Measurements from ENCODE around the gene CASKIN2. TPM values are rescaled to one million over a fixed set of nuclear protein-coding genes. Genes with fewer than 3 reads are reported as not detected.

The CASKIN2 gene
- total and polyA plus RNA-seq, 4 donors = 2.3 to 12.1 (median 8.6) TPM

DNA sequence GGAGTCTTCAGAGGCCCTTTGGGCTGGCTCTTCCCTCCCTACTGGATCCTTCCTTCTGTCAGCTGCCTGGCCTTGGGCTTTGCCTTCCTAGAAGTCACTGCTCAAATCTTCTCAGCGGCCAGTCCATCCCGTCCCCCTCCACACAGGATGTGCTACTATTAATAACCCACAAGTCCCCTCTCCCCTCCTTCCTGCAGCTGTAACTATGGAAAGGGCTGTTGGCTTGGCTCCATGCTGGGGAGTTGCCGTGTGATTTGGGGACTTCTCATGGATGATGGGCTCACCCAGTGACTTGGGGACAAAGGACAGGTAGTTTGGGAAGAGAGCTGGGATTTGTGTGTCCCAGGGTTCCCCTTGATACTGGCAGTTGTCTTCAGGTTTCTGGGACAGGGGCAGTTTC lies 39.5 kb downstream of the CASKIN2 start:
- H3K9ac ChIP-seq (ENCODE audit: low read depth in 1 of 2, low read length in 2 of 2) = no peak overlapping the region
- H3K9me3 ChIP-seq (ENCODE audit: control insufficient read depth in 4 of 4, low read length in 3 of 4) = no peaks in the 10 kb centered on the region
- no peaks in the 10 kb centered on the region for H3K27me3 ChIP-seq (ENCODE audit: control insufficient read depth in 4 of 4, insufficient read depth in 4 of 4, low read length in 3 of 4)
- H3K4me3 ChIP-seq (ENCODE audit: low read depth in 1 of 3, low read length in 3 of 3) = no peak overlapping the region
- peaks cover 0 to 7% (median 3%) of the 10 kb centered on the region in 4 donors for H3K36me3 ChIP-seq (ENCODE audit: control insufficient read depth in 4 of 4, insufficient read depth in 3 of 4, low read depth in 1 of 4, low read length in 3 of 4)
- DNase-seq (ENCODE audit: low spot score) = no peak
- H3K4me1 ChIP-seq (ENCODE audit: control insufficient read depth in 4 of 4, insufficient read depth in 4 of 4, low read length in 3 of 4) = peaks cover 0 to 20% (median 10%) of the 10 kb centered on the region in 4 donors
- H3K27ac ChIP-seq (ENCODE audit: low read depth in 1 of 2, low read length in 2 of 2) = peak overlapping the region; percentile 14 to 44
- 78% methylated on average over 3 of the region's 3 CpGs for WGBS
- TF ChIP-seq RAD21 (IDR thresholded peaks at IDR 0.05) (peak in 1 of 2 donors; percentile 27), SP1 (IDR thresholded peaks at IDR 0.05) (peak; percentile 25), EGR1 (IDR thresholded peaks at IDR 0.05; ENCODE audit: low read depth in 2 of 2) (no peak), FOXA1 (IDR thresholded peaks at IDR 0.05) (no peak), NR2F2 (IDR thresholded peaks at IDR 0.05) (no peak)
- TF ChIP-seq, protein P1, sequence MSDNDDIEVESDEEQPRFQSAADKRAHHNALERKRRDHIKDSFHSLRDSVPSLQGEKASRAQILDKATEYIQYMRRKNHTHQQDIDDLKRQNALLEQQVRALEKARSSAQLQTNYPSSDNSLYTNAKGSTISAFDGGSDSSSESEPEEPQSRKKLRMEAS (IDR thresholded peaks at IDR 0.05) = no peak
- TF ChIP-seq, protein P2, sequence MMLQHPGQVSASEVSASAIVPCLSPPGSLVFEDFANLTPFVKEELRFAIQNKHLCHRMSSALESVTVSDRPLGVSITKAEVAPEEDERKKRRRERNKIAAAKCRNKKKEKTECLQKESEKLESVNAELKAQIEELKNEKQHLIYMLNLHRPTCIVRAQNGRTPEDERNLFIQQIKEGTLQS (IDR thresholded peaks at IDR 0.05) = no peak

DNA sequence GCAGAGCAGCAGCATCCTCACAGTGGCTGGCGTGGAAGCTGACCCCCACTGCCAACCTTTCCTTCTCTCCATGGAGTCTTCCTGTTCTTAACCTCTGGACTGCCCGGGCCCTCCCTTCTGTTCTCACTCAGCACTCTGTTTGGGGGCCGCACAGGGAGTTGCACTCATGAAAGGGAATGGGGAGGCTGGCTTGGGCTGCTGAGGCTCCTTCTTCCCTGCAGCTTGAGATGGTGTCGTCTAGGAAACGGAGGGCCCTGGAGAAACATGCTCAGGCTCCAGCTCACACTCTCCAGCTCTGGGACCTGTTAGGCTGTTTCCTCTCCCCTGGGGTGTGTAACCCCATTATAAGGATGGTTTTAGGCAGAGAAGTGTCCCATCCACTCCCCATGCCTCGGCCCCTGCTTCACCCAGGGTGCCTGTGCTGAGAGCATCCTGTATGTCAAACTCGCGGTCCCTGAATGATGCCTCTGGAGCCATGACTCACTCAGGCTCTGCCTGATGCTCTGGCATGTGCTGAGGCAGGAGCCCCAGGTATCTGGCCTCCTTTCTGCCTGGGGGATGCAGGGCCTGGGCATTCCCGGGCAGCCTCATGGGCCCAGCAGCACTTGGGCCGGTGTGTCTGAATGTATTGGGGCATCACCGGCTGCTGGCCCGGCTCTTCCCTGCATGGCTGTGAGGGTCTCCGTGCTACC lies 40.0 kb downstream of the CASKIN2 start:
- Histone ChIP-seq H3K4me1 (ENCODE audit: control insufficient read depth in 4 of 4, insufficient read depth in 4 of 4, low read length in 3 of 4) (peaks cover 0 to 17% (median 10%) of the 10 kb centered on the region in 4 donors), H3K27me3 (ENCODE audit: control insufficient read depth in 4 of 4, insufficient read depth in 4 of 4, low read length in 3 of 4) (no peaks in the 10 kb centered on the region), H3K36me3 (ENCODE audit: control insufficient read depth in 4 of 4, insufficient read depth in 3 of 4, low read depth in 1 of 4, low read length in 3 of 4) (peaks cover 0 to 7% (median 3%) of the 10 kb centered on the region in 4 donors), H3K9me3 (ENCODE audit: control insufficient read depth in 4 of 4, low read length in 3 of 4) (no peaks in the 10 kb centered on the region), H3K27ac (ENCODE audit: low read depth in 1 of 2, low read length in 2 of 2) (peak overlapping the region; percentile 14 to 44), H3K9ac (ENCODE audit: low read depth in 1 of 2, low read length in 2 of 2) (no peak overlapping the region), H3K4me3 (ENCODE audit: low read depth in 1 of 3, low read length in 3 of 3) (no peak overlapping the region)
- TF ChIP-seq GABPA (IDR thresholded peaks at IDR 0.05 in 1 of 2, conservative IDR thresholded peaks at IDR 0.05 in 1 of 2) = no peak
- no peak for TF ChIP-seq SP1 (IDR thresholded peaks at IDR 0.05)
- TF ChIP-seq FOXA2 (IDR thresholded peaks at IDR 0.05) = no peak
- TF ChIP-seq HNF4A (conservative IDR thresholded peaks at IDR 0.05) = no peak
- TF ChIP-seq, protein P3, sequence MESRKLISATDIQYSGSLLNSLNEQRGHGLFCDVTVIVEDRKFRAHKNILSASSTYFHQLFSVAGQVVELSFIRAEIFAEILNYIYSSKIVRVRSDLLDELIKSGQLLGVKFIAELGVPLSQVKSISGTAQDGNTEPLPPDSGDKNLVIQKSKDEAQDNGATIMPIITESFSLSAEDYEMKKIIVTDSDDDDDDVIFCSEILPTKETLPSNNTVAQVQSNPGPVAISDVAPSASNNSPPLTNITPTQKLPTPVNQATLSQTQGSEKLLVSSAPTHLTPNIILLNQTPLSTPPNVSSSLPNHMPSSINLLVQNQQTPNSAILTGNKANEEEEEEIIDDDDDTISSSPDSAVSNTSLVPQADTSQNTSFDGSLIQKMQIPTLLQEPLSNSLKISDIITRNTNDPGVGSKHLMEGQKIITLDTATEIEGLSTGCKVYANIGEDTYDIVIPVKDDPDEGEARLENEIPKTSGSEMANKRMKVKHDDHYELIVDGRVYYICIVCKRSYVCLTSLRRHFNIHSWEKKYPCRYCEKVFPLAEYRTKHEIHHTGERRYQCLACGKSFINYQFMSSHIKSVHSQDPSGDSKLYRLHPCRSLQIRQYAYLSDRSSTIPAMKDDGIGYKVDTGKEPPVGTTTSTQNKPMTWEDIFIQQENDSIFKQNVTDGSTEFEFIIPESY (IDR thresholded peaks at IDR 0.05) = no peak
- no peak for TF ChIP-seq RAD21 (IDR thresholded peaks at IDR 0.05)
- no peak for TF ChIP-seq HNF4G (IDR thresholded peaks at IDR 0.05)
- TF ChIP-seq, protein P1 (IDR thresholded peaks at IDR 0.05) = no peak
- no peak for TF ChIP-seq YY1 (IDR thresholded peaks at IDR 0.05)
- TF ChIP-seq, protein P2 (IDR thresholded peaks at IDR 0.05) = no peak
- TF ChIP-seq, protein P4, sequence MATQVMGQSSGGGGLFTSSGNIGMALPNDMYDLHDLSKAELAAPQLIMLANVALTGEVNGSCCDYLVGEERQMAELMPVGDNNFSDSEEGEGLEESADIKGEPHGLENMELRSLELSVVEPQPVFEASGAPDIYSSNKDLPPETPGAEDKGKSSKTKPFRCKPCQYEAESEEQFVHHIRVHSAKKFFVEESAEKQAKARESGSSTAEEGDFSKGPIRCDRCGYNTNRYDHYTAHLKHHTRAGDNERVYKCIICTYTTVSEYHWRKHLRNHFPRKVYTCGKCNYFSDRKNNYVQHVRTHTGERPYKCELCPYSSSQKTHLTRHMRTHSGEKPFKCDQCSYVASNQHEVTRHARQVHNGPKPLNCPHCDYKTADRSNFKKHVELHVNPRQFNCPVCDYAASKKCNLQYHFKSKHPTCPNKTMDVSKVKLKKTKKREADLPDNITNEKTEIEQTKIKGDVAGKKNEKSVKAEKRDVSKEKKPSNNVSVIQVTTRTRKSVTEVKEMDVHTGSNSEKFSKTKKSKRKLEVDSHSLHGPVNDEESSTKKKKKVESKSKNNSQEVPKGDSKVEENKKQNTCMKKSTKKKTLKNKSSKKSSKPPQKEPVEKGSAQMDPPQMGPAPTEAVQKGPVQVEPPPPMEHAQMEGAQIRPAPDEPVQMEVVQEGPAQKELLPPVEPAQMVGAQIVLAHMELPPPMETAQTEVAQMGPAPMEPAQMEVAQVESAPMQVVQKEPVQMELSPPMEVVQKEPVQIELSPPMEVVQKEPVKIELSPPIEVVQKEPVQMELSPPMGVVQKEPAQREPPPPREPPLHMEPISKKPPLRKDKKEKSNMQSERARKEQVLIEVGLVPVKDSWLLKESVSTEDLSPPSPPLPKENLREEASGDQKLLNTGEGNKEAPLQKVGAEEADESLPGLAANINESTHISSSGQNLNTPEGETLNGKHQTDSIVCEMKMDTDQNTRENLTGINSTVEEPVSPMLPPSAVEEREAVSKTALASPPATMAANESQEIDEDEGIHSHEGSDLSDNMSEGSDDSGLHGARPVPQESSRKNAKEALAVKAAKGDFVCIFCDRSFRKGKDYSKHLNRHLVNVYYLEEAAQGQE (IDR thresholded peaks at IDR 0.05) = no peak
- TF ChIP-seq RXRA (IDR thresholded peaks at IDR 0.05) = no peak
- TF ChIP-seq JUND (IDR thresholded peaks at IDR 0.05) = no peak
- WGBS = 70% methylated on average over 13 of the region's 13 CpGs
- no peak for DNase-seq (ENCODE audit: low spot score)

All from liver (tissue), 9 donors.